Osteocyte (in vitro differentiated cells): Measurements from ENCODE around the gene EDN1. TPM values are rescaled to one million over a fixed set of nuclear protein-coding genes. Genes with fewer than 3 reads are reported as not detected.

ENCODE experiments used
- DNase-seq: peaks from one replicate; pipeline ENCODE4 v3.0.0; 2021; ENCODE audit warnings: mixed read lengths; ENCODE audit not compliant: unreplicated experiment; ENCODE audit errors: extremely low spot score
- H3K27ac Mint-ChIP-seq: one replicate; pipeline ENCODE4 v1.8.0; 2021; ENCODE audit warnings: mild to moderate bottlenecking, mixed read lengths; ENCODE audit not compliant: unreplicated experiment
- H3K27me3 Mint-ChIP-seq: one replicate; pipeline ENCODE4 v1.8.0; 2021; ENCODE audit warnings: mixed read lengths; ENCODE audit not compliant: unreplicated experiment
- H3K36me3 Mint-ChIP-seq: one replicate; pipeline ENCODE4 v1.8.0; 2021; ENCODE audit warnings: mixed read lengths; ENCODE audit not compliant: unreplicated experiment
- H3K4me1 Mint-ChIP-seq: one replicate; pipeline ENCODE4 v1.8.0; 2021; ENCODE audit warnings: mixed read lengths; ENCODE audit not compliant: unreplicated experiment
- H3K4me3 Mint-ChIP-seq: one replicate; pipeline ENCODE4 v1.8.0; 2021; ENCODE audit warnings: mild to moderate bottlenecking, moderate library complexity, mixed read lengths; ENCODE audit not compliant: unreplicated experiment
- H3K9me3 Mint-ChIP-seq: one replicate; pipeline ENCODE4 v1.8.0; 2021; ENCODE audit warnings: mixed read lengths; ENCODE audit not compliant: unreplicated experiment
- total RNA-seq: library from RNA; stranded (reverse); gene quantifications from 2 replicates; pipeline ENCODE4 v1.2.1, GENCODE V29; 2021
- TF ChIP-seq, protein P1 (sequence below): fragments of 200-600 bp; sonication (generic); IDR thresholded peaks from 2 replicates; pipeline ENCODE4 v1.5.0; 2021; ENCODE audit warnings: antibody characterized with exemption, mild to moderate bottlenecking, moderate library complexity

Gene EDN1
- total RNA-seq, 1 donor from 2014 or later = 13.2 TPM

GRCh38 chr6:12258191-12258590 is 32.0 kb upstream of the EDN1 start:
- H3K4me3 Mint-ChIP-seq = no peak overlapping the region
- DNase-seq = no peak
- H3K9me3 Mint-ChIP-seq = no peaks in the 10 kb centered on the region
- TF ChIP-seq, protein P1, sequence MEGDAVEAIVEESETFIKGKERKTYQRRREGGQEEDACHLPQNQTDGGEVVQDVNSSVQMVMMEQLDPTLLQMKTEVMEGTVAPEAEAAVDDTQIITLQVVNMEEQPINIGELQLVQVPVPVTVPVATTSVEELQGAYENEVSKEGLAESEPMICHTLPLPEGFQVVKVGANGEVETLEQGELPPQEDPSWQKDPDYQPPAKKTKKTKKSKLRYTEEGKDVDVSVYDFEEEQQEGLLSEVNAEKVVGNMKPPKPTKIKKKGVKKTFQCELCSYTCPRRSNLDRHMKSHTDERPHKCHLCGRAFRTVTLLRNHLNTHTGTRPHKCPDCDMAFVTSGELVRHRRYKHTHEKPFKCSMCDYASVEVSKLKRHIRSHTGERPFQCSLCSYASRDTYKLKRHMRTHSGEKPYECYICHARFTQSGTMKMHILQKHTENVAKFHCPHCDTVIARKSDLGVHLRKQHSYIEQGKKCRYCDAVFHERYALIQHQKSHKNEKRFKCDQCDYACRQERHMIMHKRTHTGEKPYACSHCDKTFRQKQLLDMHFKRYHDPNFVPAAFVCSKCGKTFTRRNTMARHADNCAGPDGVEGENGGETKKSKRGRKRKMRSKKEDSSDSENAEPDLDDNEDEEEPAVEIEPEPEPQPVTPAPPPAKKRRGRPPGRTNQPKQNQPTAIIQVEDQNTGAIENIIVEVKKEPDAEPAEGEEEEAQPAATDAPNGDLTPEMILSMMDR = no peak
- H3K4me1 Mint-ChIP-seq = no peaks in the 10 kb centered on the region
- no peak overlapping the region for H3K27ac Mint-ChIP-seq
- H3K27me3 Mint-ChIP-seq = peaks cover 8% of the 10 kb centered on the region
- H3K36me3 Mint-ChIP-seq = no peaks in the 10 kb centered on the region

DNA sequence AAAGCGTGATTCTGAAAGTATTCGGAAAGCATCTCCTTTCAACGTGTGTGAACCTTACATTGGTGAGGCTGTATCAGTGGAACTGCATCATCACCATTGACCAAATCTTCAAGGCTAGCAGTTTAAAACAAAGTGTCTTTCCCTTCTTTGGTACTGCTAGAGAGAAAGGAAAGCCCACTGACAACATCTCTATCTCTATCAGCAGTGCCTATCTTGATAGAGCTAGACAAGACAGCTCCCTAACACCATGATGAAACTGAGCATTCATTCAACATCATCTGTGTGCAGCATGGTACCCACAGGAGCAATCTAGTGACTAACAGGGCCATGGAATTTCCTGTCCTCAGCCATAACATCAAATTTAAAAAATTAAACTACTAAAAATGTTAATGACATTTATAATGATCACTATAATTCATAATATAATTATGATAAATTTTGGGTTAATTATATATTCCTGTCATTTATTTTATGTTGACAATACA is 31.5 kb upstream of the EDN1 start:
- Mint-ChIP-seq H3K27ac (no peak overlapping the region), H3K36me3 (no peaks in the 10 kb centered on the region), H3K4me1 (peaks cover 3% of the 10 kb centered on the region), H3K27me3 (peaks cover 7% of the 10 kb centered on the region), H3K4me3 (no peak overlapping the region), H3K9me3 (no peaks in the 10 kb centered on the region)
- DNase-seq = no peak
- TF ChIP-seq, protein P1 = no peak

DNA sequence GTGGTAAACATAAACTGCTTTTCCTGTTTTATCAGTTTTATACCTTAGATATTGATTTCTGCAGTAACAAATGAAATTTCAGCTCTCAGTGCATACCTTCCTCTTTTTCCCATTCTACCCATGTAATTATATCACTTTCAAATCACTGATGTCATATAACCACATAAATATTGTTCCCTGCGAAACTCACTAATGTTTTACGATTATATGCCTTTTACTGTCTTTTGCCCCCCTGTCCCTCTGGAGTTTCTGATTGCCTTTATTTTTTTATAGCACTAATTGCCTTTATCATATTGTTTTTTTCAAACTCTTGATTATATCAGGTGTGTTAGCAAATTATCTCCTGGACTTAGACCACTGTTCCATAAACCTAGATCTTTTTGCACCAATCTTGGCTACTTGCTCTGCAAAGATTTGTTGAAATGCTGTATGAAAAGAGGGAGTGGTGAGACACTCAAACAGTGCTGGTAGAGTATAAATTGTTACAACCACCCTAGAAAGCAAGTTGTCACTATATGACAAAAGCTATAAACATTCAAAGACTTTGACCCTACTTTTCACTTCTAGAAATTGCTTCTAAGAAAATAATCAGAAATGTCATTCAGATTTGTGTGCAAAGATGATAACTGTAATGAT is 29.6 kb upstream of the EDN1 start:
- no peaks in the 10 kb centered on the region for H3K36me3 Mint-ChIP-seq
- H3K4me1 Mint-ChIP-seq = peaks cover 3% of the 10 kb centered on the region
- no peak for DNase-seq
- TF ChIP-seq, protein P1 = no peak
- peaks cover 2% of the 10 kb centered on the region for H3K27me3 Mint-ChIP-seq
- H3K9me3 Mint-ChIP-seq = no peaks in the 10 kb centered on the region
- no peak overlapping the region for H3K27ac Mint-ChIP-seq
- no peak overlapping the region for H3K4me3 Mint-ChIP-seq

- TF ChIP-seq, protein P1 = no peak
- no peaks in the 10 kb centered on the region for H3K9me3 Mint-ChIP-seq
- no peak overlapping the region for H3K4me3 Mint-ChIP-seq
- H3K36me3 Mint-ChIP-seq = no peaks in the 10 kb centered on the region
- no peak overlapping the region for H3K27ac Mint-ChIP-seq
- no peak for DNase-seq
- H3K4me1 Mint-ChIP-seq = peaks cover 5% of the 10 kb centered on the region
- H3K27me3 Mint-ChIP-seq = peaks cover 2% of the 10 kb centered on the region
Observed at GRCh38 chr6:12261502-12261901, 28.7 kb upstream of the EDN1 start.

- H3K9me3 Mint-ChIP-seq = no peaks in the 10 kb centered on the region
- no peaks in the 10 kb centered on the region for H3K36me3 Mint-ChIP-seq
- TF ChIP-seq, protein P1 = no peak
- H3K27me3 Mint-ChIP-seq = peaks cover 2% of the 10 kb centered on the region
- peaks cover 6% of the 10 kb centered on the region for H3K4me1 Mint-ChIP-seq
- no peak overlapping the region for H3K4me3 Mint-ChIP-seq
- no peak overlapping the region for H3K27ac Mint-ChIP-seq
- no peak for DNase-seq
Observed at GRCh38 chr6:12262236-12263061, 27.7 kb upstream of the EDN1 start.
